Measurements from ENCODE around the gene SRCAP. TPM values are rescaled to one million over a fixed set of nuclear protein-coding genes. Genes with fewer than 3 reads are reported as not detected.

The SRCAP gene
- total RNA-seq, 4 donors from 2014 or later: 32.9 to 57.7 (median 50.7) TPM

- no peak for TF ChIP-seq CTCF (IDR thresholded peaks at IDR 0.05)
- no peak for TF ChIP-seq POLR2A (IDR thresholded peaks at IDR 0.05)
- intact Hi-C loops (cut with DNase I): no loop called here
- H3K36me3 ChIP-seq: peaks cover 86 to 92% of the 10 kb centered on the region in 2 donors
- no peaks in the 10 kb centered on the region for H3K9me3 ChIP-seq
- no peak overlapping the region for H3K4me3 ChIP-seq (replicated peaks in 1 of 3)
- H3K27me3 ChIP-seq: no peaks in the 10 kb centered on the region
- DNase-seq: no peak
- peaks cover 10 to 11% of the 10 kb centered on the region in 2 donors for H3K4me1 ChIP-seq
- H3K27ac ChIP-seq: no peak overlapping the region
- 89 to 94% methylated on average over 17 to 18 of the region's 18 CpGs for WGBS, 2 donors
Measured at GRCh38 chr16:30767767-30768465, 68.9 kb downstream of the SRCAP start.

GRCh38 chr16:30768583-30769181, 69.7 kb downstream of the SRCAP start:
- no peaks in the 10 kb centered on the region for H3K9me3 ChIP-seq
- intact Hi-C loops (cut with DNase I): no loop called here
- no peaks in the 10 kb centered on the region for H3K27me3 ChIP-seq
- no peak for DNase-seq
- peaks cover 3 to 4% of the 10 kb centered on the region in 2 donors for H3K4me1 ChIP-seq
- peaks cover 89 to 92% of the 10 kb centered on the region in 2 donors for H3K36me3 ChIP-seq
- no peak overlapping the region for H3K4me3 ChIP-seq (replicated peaks in 1 of 3)
- WGBS, 2 donors: 95 to 96% methylated on average over 23 of the region's 23 CpGs
- no peak overlapping the region for H3K27ac ChIP-seq
- no peak for TF ChIP-seq POLR2A (IDR thresholded peaks at IDR 0.05)
- no peak for TF ChIP-seq CTCF (IDR thresholded peaks at IDR 0.05)

- H3K27me3 ChIP-seq: no peaks in the 10 kb centered on the region
- H3K4me3 ChIP-seq (replicated peaks in 1 of 3): no peak overlapping the region
- 95 to 97% methylated on average over 17 of the region's 17 CpGs for WGBS, 2 donors
- intact Hi-C loops (cut with DNase I): no loop called here
- H3K36me3 ChIP-seq: peaks cover 87 to 90% of the 10 kb centered on the region in 2 donors
- DNase-seq: no peak
- TF ChIP-seq POLR2A (IDR thresholded peaks at IDR 0.05) (no peak), CTCF (IDR thresholded peaks at IDR 0.05) (no peak)
- no peaks in the 10 kb centered on the region for H3K9me3 ChIP-seq
- no peak overlapping the region for H3K27ac ChIP-seq
- peaks cover 0 to 2% of the 10 kb centered on the region in 2 donors for H3K4me1 ChIP-seq
Measured at GRCh38 chr16:30769379-30770089, 70.6 kb downstream of the SRCAP start.

GRCh38 chr16:30771726-30772125, 72.8 kb downstream of the SRCAP start:
- Histone ChIP-seq H3K4me1 (peaks cover 10 to 14% of the 10 kb centered on the region in 2 donors), H3K27ac (no peak overlapping the region), H3K36me3 (peaks cover 65 to 68% of the 10 kb centered on the region in 2 donors), H3K27me3 (no peaks in the 10 kb centered on the region), H3K9me3 (no peaks in the 10 kb centered on the region), H3K4me3 (replicated peaks in 1 of 3) (no peak overlapping the region)
- no peak for DNase-seq
- WGBS, 2 donors: 88% methylated on average over 7 to 10 of the region's 14 CpGs
- TF ChIP-seq CTCF (IDR thresholded peaks at IDR 0.05) (no peak), POLR2A (IDR thresholded peaks at IDR 0.05) (no peak)
- intact Hi-C loops (cut with DNase I): no loop called here
